SK-N-SH treated with all-trans-retinoic acid at 6 μM for 48 hours (cell line): ENCODE measurements around the gene ADAM33.

Experiments used
- ATAC-seq: fragments of 200-7000 bp; cut with Tn5 transposase; 3 replicates; pipeline ENCODE4 v1.9.1; 2020; ENCODE audit warnings: mild to moderate bottlenecking, moderate library complexity
- ARNTL ChIP-seq: fragments of 450-650 bp; formaldehyde crosslinking; IDR thresholded peaks from 2 replicates; pipeline ENCODE4 v1.5.0; 2020; ENCODE audit warnings: low read depth, mild to moderate bottlenecking, moderate library complexity, borderline replicate concordance
- BACH2 ChIP-seq: fragments of 250-450 bp; sonication (Bioruptor Pico); IDR thresholded peaks from 2 replicates; pipeline ENCODE4 v1.9.0; 2021; ENCODE audit warnings: mild to moderate bottlenecking, borderline replicate concordance
- CSDC2 ChIP-seq: fragments of 250-450 bp; sonication (Bioruptor Pico); IDR thresholded peaks from 2 replicates; pipeline ENCODE4 v1.5.0; 2020; ENCODE audit warnings: mild to moderate bottlenecking, moderate library complexity
- ESRRG ChIP-seq: fragments of 250-450 bp; sonication (Bioruptor Pico); IDR thresholded peaks from 2 replicates; pipeline ENCODE4 v1.6.1; 2021; ENCODE audit warnings: mild to moderate bottlenecking
- GLIS3 ChIP-seq: fragments of 250-450 bp; sonication (Bioruptor Pico); IDR thresholded peaks from 2 replicates; pipeline ENCODE4 v1.5.0; 2020; ENCODE audit warnings: mild to moderate bottlenecking, moderate library complexity
- ISL1 ChIP-seq: fragments of 250-450 bp; sonication (Bioruptor Pico); IDR thresholded peaks from 2 replicates; pipeline ENCODE4 v2.1.2; 2022; ENCODE audit warnings: mild to moderate bottlenecking, moderate library complexity
- OSR1 ChIP-seq: fragments of 250-450 bp; sonication (Bioruptor Pico); IDR thresholded peaks from 2 replicates; pipeline ENCODE4 v1.8.0; 2022; ENCODE audit warnings: moderate library complexity, mild to moderate bottlenecking, inconsistent platforms
- PPARA ChIP-seq: fragments of 250-450 bp; sonication (Bioruptor Pico); IDR thresholded peaks from 2 replicates; pipeline ENCODE4 v1.5.0; 2020; ENCODE audit warnings: mild to moderate bottlenecking, borderline replicate concordance
- SNAI2 ChIP-seq: fragments of 250-450 bp; sonication (Bioruptor Pico); IDR thresholded peaks from 2 replicates; pipeline ENCODE4 v1.5.0; 2020; ENCODE audit warnings: mild to moderate bottlenecking, moderate library complexity
- TCF4 ChIP-seq: fragments of 250-450 bp; sonication (Bioruptor Pico); IDR thresholded peaks from 2 replicates; pipeline ENCODE4 v1.8.0; 2021; ENCODE audit warnings: mild to moderate bottlenecking, moderate library complexity, borderline replicate concordance
- TOX ChIP-seq: fragments of 250-450 bp; sonication (Bioruptor Pico); IDR thresholded peaks from 2 replicates; pipeline ENCODE4 v1.8.0; 2021; ENCODE audit warnings: mild to moderate bottlenecking, moderate library complexity, borderline replicate concordance
- ZC3H10 ChIP-seq: fragments of 250-450 bp; sonication (Bioruptor Pico); IDR thresholded peaks from 2 replicates; pipeline ENCODE4 v1.5.1; 2021; ENCODE audit warnings: mild to moderate bottlenecking, moderate library complexity
- ZFP3 ChIP-seq: fragments of 250-450 bp; sonication (Bioruptor Pico); IDR thresholded peaks from 2 replicates; pipeline ENCODE4 v1.5.0; 2020; ENCODE audit warnings: mild to moderate bottlenecking, moderate library complexity
- ZFP30 ChIP-seq: fragments of 450-650 bp; formaldehyde crosslinking; IDR thresholded peaks from 2 replicates; pipeline ENCODE4 v1.5.0; 2022; ENCODE audit warnings: mild to moderate bottlenecking, moderate library complexity
- ZNF565 ChIP-seq: fragments of 450-650 bp; formaldehyde crosslinking; conservative IDR thresholded peaks from 2 replicates; pipeline ENCODE4 v1.5.0; 2020; ENCODE audit warnings: low read depth, mild to moderate bottlenecking, moderate library complexity
- ZNF70 ChIP-seq: fragments of 450-650 bp; formaldehyde crosslinking; IDR thresholded peaks from 2 replicates; pipeline ENCODE4 v1.5.0; 2020; ENCODE audit warnings: mild to moderate bottlenecking, moderate library complexity
- ZNF8 ChIP-seq: fragments of 450-650 bp; formaldehyde crosslinking; IDR thresholded peaks from 2 replicates; pipeline ENCODE4 v1.5.0; 2020; ENCODE audit warnings: mild to moderate bottlenecking, moderate library complexity
- TF ChIP-seq, protein P1 (sequence below): fragments of 250-450 bp; sonication (Bioruptor Pico); IDR thresholded peaks from 2 replicates; pipeline ENCODE4 v1.8.0; 2020; ENCODE audit warnings: mild to moderate bottlenecking, moderate library complexity, borderline replicate concordance
- TF ChIP-seq, protein P2 (sequence below): fragments of 250-450 bp; sonication (Bioruptor Pico); IDR thresholded peaks from 2 replicates; pipeline ENCODE4 v1.5.1; 2021; ENCODE audit warnings: mild to moderate bottlenecking, moderate library complexity
- TF ChIP-seq, protein P3 (sequence below): fragments of 250-450 bp; sonication (Bioruptor Pico); IDR thresholded peaks from 2 replicates; pipeline ENCODE4 v1.5.1; 2020; ENCODE audit warnings: low read depth, mild to moderate bottlenecking, moderate library complexity
- TF ChIP-seq, protein P4 (sequence below): fragments of 250-450 bp; sonication (Bioruptor Pico); IDR thresholded peaks from 2 replicates; pipeline ENCODE4 v1.8.0; 2021; ENCODE audit warnings: low read depth, mild to moderate bottlenecking, moderate library complexity, borderline replicate concordance
- TF ChIP-seq, protein P5 (sequence below): fragments of 250-450 bp; sonication (Bioruptor Pico); IDR thresholded peaks from 2 replicates; pipeline ENCODE4 v1.5.0; 2020; ENCODE audit warnings: mild to moderate bottlenecking, moderate library complexity

Gene ADAM33

DNA sequence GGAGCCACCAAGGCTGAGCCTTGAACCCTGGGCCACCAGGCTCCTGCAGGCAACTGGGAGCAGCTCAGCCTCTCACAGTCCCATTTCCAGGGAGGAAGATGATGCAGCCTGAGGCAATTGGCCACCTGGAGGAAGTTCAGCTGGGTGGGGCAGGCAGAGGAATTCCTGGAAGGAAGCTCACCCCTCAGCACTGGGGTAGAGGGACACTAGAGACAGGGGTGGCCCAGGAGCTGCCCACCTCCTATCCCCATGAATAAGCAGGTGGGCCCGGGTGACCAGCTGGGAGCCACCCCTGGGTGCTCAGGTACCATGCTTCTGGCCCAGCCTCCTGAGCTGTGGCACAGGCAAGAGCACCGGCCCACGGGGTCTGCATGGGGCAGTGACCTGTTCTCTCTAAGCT lies 47.1 kb upstream of the ADAM33 start:
- no peak for TF ChIP-seq TOX (CRISPR knock-in tag)
- no peak for TF ChIP-seq ESRRG (CRISPR knock-in tag)
- no peak for TF ChIP-seq ZFP30 (CRISPR knock-in tag)
- TF ChIP-seq BACH2 (CRISPR knock-in tag) = no peak
- TF ChIP-seq, protein P1, sequence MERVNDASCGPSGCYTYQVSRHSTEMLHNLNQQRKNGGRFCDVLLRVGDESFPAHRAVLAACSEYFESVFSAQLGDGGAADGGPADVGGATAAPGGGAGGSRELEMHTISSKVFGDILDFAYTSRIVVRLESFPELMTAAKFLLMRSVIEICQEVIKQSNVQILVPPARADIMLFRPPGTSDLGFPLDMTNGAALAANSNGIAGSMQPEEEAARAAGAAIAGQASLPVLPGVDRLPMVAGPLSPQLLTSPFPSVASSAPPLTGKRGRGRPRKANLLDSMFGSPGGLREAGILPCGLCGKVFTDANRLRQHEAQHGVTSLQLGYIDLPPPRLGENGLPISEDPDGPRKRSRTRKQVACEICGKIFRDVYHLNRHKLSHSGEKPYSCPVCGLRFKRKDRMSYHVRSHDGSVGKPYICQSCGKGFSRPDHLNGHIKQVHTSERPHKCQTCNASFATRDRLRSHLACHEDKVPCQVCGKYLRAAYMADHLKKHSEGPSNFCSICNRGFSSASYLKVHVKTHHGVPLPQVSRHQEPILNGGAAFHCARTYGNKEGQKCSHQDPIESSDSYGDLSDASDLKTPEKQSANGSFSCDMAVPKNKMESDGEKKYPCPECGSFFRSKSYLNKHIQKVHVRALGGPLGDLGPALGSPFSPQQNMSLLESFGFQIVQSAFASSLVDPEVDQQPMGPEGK = no peak
- TF ChIP-seq ZC3H10 (CRISPR knock-in tag) = no peak
- no peak for TF ChIP-seq TCF4 (CRISPR knock-in tag)
- TF ChIP-seq ZNF565 = no peak
- no peak for TF ChIP-seq GLIS3 (CRISPR knock-in tag)
- no peak for TF ChIP-seq ZNF70 (CRISPR knock-in tag)
- TF ChIP-seq, protein P2, sequence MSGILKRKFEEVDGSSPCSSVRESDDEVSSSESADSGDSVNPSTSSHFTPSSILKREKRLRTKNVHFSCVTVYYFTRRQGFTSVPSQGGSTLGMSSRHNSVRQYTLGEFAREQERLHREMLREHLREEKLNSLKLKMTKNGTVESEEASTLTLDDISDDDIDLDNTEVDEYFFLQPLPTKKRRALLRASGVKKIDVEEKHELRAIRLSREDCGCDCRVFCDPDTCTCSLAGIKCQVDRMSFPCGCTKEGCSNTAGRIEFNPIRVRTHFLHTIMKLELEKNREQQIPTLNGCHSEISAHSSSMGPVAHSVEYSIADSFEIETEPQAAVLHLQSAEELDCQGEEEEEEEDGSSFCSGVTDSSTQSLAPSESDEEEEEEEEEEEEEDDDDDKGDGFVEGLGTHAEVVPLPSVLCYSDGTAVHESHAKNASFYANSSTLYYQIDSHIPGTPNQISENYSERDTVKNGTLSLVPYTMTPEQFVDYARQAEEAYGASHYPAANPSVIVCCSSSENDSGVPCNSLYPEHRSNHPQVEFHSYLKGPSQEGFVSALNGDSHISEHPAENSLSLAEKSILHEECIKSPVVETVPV (CRISPR knock-in tag) = no peak
- TF ChIP-seq ARNTL = no peak
- TF ChIP-seq CSDC2 (CRISPR knock-in tag) = no peak
- no peak for TF ChIP-seq OSR1 (CRISPR knock-in tag)
- no peak for ATAC-seq

DNA sequence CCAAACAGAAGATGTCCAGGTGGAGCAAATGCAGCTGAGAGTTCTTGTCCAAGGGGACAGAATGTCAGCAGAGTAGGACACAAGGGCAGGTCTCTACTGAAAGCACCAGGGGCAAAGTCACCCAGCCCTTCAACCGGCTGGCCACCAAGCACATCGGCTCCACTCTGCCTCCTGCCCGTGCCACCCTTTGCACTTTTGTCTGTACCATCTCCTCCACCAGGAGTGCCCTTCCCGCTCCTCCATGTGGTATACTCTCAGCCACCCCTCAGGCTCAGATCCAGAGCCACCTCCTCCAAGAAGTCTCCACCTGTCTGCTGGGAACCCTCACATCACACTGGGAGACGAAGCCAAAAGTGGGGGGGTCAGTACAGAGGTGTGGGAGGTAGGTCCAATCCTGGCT lies 46.5 kb upstream of the ADAM33 start:
- TF ChIP-seq CSDC2 (CRISPR knock-in tag) (no peak), SNAI2 (CRISPR knock-in tag) (no peak), ISL1 (CRISPR knock-in tag) (no peak), PPARA (CRISPR knock-in tag) (no peak), ZNF70 (CRISPR knock-in tag) (no peak), TOX (CRISPR knock-in tag) (no peak), ZNF8 (CRISPR knock-in tag) (no peak), ZFP3 (CRISPR knock-in tag) (no peak), ZC3H10 (CRISPR knock-in tag) (no peak), ZFP30 (CRISPR knock-in tag) (no peak), TCF4 (CRISPR knock-in tag) (no peak)
- TF ChIP-seq, protein P2 (CRISPR knock-in tag) = no peak
- TF ChIP-seq, protein P3, sequence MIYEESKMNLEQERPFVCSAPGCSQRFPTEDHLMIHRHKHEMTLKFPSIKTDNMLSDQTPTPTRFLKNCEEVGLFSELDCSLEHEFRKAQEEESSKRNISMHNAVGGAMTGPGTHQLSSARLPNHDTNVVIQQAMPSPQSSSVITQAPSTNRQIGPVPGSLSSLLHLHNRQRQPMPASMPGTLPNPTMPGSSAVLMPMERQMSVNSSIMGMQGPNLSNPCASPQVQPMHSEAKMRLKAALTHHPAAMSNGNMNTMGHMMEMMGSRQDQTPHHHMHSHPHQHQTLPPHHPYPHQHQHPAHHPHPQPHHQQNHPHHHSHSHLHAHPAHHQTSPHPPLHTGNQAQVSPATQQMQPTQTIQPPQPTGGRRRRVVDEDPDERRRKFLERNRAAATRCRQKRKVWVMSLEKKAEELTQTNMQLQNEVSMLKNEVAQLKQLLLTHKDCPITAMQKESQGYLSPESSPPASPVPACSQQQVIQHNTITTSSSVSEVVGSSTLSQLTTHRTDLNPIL (CRISPR knock-in tag) = no peak
- TF ChIP-seq, protein P4, sequence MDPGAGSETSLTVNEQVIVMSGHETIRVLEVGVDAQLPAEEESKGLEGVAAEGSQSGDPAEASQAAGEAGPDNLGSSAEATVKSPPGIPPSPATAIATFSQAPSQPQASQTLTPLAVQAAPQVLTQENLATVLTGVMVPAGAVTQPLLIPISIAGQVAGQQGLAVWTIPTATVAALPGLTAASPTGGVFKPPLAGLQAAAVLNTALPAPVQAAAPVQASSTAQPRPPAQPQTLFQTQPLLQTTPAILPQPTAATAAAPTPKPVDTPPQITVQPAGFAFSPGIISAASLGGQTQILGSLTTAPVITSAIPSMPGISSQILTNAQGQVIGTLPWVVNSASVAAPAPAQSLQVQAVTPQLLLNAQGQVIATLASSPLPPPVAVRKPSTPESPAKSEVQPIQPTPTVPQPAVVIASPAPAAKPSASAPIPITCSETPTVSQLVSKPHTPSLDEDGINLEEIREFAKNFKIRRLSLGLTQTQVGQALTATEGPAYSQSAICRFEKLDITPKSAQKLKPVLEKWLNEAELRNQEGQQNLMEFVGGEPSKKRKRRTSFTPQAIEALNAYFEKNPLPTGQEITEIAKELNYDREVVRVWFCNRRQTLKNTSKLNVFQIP (CRISPR knock-in tag) = no peak
- TF ChIP-seq, protein P5, sequence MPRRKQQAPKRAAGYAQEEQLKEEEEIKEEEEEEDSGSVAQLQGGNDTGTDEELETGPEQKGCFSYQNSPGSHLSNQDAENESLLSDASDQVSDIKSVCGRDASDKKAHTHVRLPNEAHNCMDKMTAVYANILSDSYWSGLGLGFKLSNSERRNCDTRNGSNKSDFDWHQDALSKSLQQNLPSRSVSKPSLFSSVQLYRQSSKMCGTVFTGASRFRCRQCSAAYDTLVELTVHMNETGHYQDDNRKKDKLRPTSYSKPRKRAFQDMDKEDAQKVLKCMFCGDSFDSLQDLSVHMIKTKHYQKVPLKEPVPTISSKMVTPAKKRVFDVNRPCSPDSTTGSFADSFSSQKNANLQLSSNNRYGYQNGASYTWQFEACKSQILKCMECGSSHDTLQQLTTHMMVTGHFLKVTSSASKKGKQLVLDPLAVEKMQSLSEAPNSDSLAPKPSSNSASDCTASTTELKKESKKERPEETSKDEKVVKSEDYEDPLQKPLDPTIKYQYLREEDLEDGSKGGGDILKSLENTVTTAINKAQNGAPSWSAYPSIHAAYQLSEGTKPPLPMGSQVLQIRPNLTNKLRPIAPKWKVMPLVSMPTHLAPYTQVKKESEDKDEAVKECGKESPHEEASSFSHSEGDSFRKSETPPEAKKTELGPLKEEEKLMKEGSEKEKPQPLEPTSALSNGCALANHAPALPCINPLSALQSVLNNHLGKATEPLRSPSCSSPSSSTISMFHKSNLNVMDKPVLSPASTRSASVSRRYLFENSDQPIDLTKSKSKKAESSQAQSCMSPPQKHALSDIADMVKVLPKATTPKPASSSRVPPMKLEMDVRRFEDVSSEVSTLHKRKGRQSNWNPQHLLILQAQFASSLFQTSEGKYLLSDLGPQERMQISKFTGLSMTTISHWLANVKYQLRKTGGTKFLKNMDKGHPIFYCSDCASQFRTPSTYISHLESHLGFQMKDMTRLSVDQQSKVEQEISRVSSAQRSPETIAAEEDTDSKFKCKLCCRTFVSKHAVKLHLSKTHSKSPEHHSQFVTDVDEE = no peak
- TF ChIP-seq, protein P1 = no peak
- ATAC-seq = peak; percentile 25; the same call in 2 of the 3 replicates
